Smooth muscle cell (in vitro differentiated cells): ENCODE data around the gene KPNA5. TPM values are rescaled to one million over a fixed set of nuclear protein-coding genes. Genes with fewer than 3 reads are reported as not detected.
A peak's percentile ranks its signal among the peaks of the same experiment; 100 is the strongest.

Experiments used
- DNase-seq: peaks from one replicate; lab custom pipeline; 2025; ENCODE audit not compliant: unreplicated experiment; lab: John Stamatoyannopoulos, UW
- H2AFZ ChIP-seq: fragments of 200-600 bp; sonication (generic); 2 replicates; pipeline ENCODE4 v1.6.0; 2016; ENCODE audit warnings: antibody characterized with exemption, low read depth, mild to moderate bottlenecking
- H3F3A ChIP-seq: fragments of 200-600 bp; sonication (generic); 2 replicates; pipeline ENCODE4 v1.6.0; 2017; ENCODE audit warnings: antibody characterized with exemption, low read depth
- H3K27ac ChIP-seq: fragments of 200-600 bp; sonication (generic); 2 replicates; pipeline ENCODE4 v1.5.1; 2016; ENCODE audit warnings: low read depth, mild to moderate bottlenecking
- H3K27me3 ChIP-seq: fragments of 200-600 bp; sonication (generic); 2 replicates; pipeline ENCODE4 v1.6.1; 2016; ENCODE audit warnings: low read depth, mild to moderate bottlenecking
- H3K36me3 ChIP-seq: fragments of 200-600 bp; sonication (generic); 2 replicates; pipeline ENCODE4 v1.5.1; 2016; ENCODE audit warnings: low read depth
- H3K4me1 ChIP-seq: fragments of 200-600 bp; sonication (generic); 2 replicates; pipeline ENCODE4 v1.5.1; 2016; ENCODE audit warnings: low read depth
- H3K4me2 ChIP-seq: fragments of 200-600 bp; sonication (generic); 2 replicates; pipeline ENCODE4 v1.6.0; 2016; ENCODE audit warnings: mild to moderate bottlenecking
- H3K4me3 ChIP-seq: fragments of 200-600 bp; sonication (generic); 2 replicates; pipeline ENCODE4 v1.5.1; 2016; ENCODE audit warnings: mild to moderate bottlenecking
- H3K79me2 ChIP-seq: fragments of 200-600 bp; sonication (generic); 2 replicates; pipeline ENCODE4 v1.6.0; 2016; ENCODE audit warnings: low read depth, mild to moderate bottlenecking
- H3K9ac ChIP-seq: fragments of 200-600 bp; sonication (generic); 2 replicates; pipeline ENCODE4 v1.6.0; 2016; ENCODE audit warnings: low read depth
- H3K9me3 ChIP-seq: fragments of 200-600 bp; sonication (generic); replicated peaks from 2 replicates; pipeline ENCODE4 v1.5.1; 2016; ENCODE audit warnings: low read depth
- H4K20me1 ChIP-seq: fragments of 200-600 bp; sonication (generic); 2 replicates; pipeline ENCODE4 v1.6.0; 2016; ENCODE audit warnings: low read depth
- WGBS: methylation state at CpG from one replicate; pipeline ENCODE4 v1.1.7; 2016; ENCODE audit warnings: low lambda C conversion rate; 5-methylcytosine and 5-hydroxymethylcytosine counted together
- polyA plus RNA-seq: library from polyadenylated mRNA; unstranded; fragments of >200 nt; fragmentation: Nextera tagmentation; extraction: Ambion mirVana; gene quantifications from 2 replicates; pipeline ENCODE4 v1.2.1, GENCODE V29; 2016
- total RNA-seq: library from RNA; depleted of rRNA; stranded (reverse); fragments of >200 nt; gene quantifications from 2 replicates; pipeline ENCODE4 v1.2.3, GENCODE V29; 2014
- TF ChIP-seq, protein P1 (sequence below): fragments of 200-600 bp; sonication (generic); IDR thresholded peaks from 2 replicates; pipeline ENCODE4 v1.5.1; 2017; ENCODE audit warnings: borderline replicate concordance, mild to moderate bottlenecking, antibody characterized with exemption; ENCODE audit not compliant: insufficient read depth, poor library complexity, severe bottlenecking

The KPNA5 gene
- total and polyA plus RNA-seq, 2 experiments from 2014 or later = 1.6 to 15.5 TPM

GRCh38 chr6:116764629-116764960 is 83.6 kb downstream of the KPNA5 start:
- TF ChIP-seq, protein P1, sequence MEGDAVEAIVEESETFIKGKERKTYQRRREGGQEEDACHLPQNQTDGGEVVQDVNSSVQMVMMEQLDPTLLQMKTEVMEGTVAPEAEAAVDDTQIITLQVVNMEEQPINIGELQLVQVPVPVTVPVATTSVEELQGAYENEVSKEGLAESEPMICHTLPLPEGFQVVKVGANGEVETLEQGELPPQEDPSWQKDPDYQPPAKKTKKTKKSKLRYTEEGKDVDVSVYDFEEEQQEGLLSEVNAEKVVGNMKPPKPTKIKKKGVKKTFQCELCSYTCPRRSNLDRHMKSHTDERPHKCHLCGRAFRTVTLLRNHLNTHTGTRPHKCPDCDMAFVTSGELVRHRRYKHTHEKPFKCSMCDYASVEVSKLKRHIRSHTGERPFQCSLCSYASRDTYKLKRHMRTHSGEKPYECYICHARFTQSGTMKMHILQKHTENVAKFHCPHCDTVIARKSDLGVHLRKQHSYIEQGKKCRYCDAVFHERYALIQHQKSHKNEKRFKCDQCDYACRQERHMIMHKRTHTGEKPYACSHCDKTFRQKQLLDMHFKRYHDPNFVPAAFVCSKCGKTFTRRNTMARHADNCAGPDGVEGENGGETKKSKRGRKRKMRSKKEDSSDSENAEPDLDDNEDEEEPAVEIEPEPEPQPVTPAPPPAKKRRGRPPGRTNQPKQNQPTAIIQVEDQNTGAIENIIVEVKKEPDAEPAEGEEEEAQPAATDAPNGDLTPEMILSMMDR = no peak
- Histone ChIP-seq H3F3A (no peaks in the 10 kb centered on the region), H3K36me3 (no peaks in the 10 kb centered on the region), H3K9ac (no peak overlapping the region), H3K4me2 (peak overlapping the region; percentile 89), H3K9me3 (no peaks in the 10 kb centered on the region), H3K4me1 (peaks cover 8% of the 10 kb centered on the region), H3K27me3 (peaks cover 34% of the 10 kb centered on the region), H2AFZ (peak overlapping the region; percentile 95), H4K20me1 (no peaks in the 10 kb centered on the region), H3K27ac (no peak overlapping the region), H3K79me2 (no peaks in the 10 kb centered on the region), H3K4me3 (peak overlapping the region; percentile 66)
- WGBS = 13% methylated on average over 19 of the region's 19 CpGs
- DNase-seq = no peak

DNA sequence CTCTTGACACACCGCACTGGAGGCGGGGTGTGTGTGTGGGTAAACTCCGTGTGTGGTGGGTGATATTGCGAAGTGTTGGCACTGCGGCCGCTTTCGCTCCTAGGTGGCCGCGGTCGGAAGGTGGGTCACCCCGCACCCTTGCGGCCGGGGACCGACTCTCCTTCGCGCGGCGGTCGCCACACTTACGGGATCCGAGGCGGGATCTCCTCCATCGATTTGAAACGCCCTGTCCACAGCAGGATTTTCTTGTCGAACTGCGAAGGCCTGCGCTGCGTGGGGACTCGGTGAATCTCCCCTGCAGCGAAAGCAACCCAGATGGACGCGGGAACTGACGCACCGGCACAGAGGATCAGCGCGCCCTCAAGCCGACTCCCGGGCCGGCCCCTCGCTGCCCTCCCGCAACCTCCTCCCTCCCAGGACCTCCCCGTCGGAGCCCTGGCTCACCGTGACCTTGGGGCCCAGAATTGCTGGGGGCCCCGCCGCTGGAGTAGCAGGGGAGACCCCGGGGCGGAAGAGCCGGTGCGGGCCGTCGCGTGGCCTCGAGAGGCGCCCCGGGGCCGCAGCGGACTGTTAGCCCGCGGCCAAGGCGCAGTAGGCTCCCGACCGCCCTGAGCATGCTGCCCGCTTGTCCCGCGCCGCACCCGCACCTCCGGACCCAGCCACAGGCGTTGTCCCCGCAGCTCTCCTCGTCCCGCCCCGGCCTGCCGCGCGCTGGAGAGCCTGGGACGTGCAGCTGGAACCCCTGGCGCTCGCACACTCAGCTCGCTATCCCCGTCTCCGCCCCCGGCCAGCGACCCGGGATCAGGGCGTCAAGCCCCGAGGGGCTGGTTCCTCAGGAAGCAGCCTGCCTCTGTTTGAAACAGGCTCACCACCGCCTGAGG is 84.2 kb downstream of the KPNA5 start, which contains the start of gene FAM162B:
FAM162B (minus strand) TSS at position 759 of the 881 bp plus-strand sequence; CDS start at position 616, 143 bp downstream.
- DNase-seq = no peak
- no peak within 1 kb of the TSS for H3K9ac ChIP-seq
- H3K27ac ChIP-seq = no peak within 1 kb of the TSS

DNA sequence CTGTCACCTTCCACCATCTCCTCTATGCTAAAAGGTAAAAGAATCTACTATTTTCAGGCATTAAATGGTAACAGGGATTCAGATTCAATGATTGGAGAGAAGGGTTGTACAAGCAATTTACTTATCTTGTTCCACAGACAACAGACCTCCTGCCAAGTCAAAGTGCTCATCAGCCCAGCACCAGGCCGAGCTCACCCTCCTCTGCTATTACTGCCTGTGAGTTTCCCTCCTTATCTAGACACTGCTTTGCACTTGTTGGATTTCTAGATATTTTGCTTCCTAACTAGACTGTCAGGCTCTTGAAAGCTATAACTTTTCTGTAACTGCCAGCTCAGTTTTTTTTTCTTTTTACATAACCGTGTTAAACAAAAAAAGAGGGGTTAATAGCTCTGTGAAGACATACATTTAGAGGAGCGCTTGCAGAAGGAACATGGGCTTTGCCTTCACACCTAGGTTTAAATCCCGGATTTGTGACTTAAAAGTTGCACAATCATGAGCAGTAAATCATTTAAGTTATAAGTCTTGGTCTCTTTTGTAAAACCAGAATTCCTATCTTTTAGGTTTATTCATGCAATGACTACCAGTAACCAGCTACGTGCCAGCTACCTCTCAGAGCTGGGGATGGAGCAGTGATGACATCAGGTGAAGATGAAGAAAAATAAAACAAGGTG is 85.6 kb downstream of the KPNA5 start:
- Histone ChIP-seq H3K27me3 (peaks cover 37% of the 10 kb centered on the region), H3K36me3 (no peaks in the 10 kb centered on the region), H2AFZ (no peak overlapping the region), H3K27ac (no peak overlapping the region), H3K4me3 (no peak overlapping the region), H3K9ac (no peak overlapping the region), H3F3A (no peaks in the 10 kb centered on the region), H3K4me2 (no peak overlapping the region), H3K9me3 (no peaks in the 10 kb centered on the region), H4K20me1 (no peaks in the 10 kb centered on the region), H3K79me2 (no peaks in the 10 kb centered on the region), H3K4me1 (peaks cover 8% of the 10 kb centered on the region)
- TF ChIP-seq, protein P1 = no peak
- DNase-seq = no peak
- 74% methylated on average over 5 of the region's 5 CpGs for WGBS

More for the DNA sequence above, 84.2 kb downstream of the KPNA5 start, which contains the start of gene FAM162B:
- H3K27me3 ChIP-seq = peaks cover 34% of the 10 kb centered on the region
- H3K9me3 ChIP-seq = no peaks in the 10 kb centered on the region
- no peaks in the 10 kb centered on the region for H3F3A ChIP-seq
- no peaks in the 10 kb centered on the region for H3K79me2 ChIP-seq
- H4K20me1 ChIP-seq = no peaks in the 10 kb centered on the region
- H3K4me3 ChIP-seq = peak within 1 kb of the TSS; percentile 66
- peaks cover 8% of the 10 kb centered on the region for H3K4me1 ChIP-seq
- TF ChIP-seq, protein P1 = no peak
- H3K4me2 ChIP-seq = peak within 1 kb of the TSS; percentile 89
- no peaks in the 10 kb centered on the region for H3K36me3 ChIP-seq
- WGBS = 2% methylated on average over 61 of the region's 89 CpGs
- peak within 1 kb of the TSS; percentile 95 for H2AFZ ChIP-seq
